C4-2B (cell line): ENCODE results near the gene HOXA13.

ENCODE experiments used
- ZFX ChIP-seq: fragments of 450-650 bp; IDR thresholded peaks from 2 replicates; pipeline ENCODE4 v1.6.1; 2017
- TF ChIP-seq, protein P1 (sequence below): fragments of 450-650 bp; conservative IDR thresholded peaks from 2 replicates; pipeline ENCODE4 v1.5.1; 2017; ENCODE audit warnings: mild to moderate bottlenecking

DNA sequence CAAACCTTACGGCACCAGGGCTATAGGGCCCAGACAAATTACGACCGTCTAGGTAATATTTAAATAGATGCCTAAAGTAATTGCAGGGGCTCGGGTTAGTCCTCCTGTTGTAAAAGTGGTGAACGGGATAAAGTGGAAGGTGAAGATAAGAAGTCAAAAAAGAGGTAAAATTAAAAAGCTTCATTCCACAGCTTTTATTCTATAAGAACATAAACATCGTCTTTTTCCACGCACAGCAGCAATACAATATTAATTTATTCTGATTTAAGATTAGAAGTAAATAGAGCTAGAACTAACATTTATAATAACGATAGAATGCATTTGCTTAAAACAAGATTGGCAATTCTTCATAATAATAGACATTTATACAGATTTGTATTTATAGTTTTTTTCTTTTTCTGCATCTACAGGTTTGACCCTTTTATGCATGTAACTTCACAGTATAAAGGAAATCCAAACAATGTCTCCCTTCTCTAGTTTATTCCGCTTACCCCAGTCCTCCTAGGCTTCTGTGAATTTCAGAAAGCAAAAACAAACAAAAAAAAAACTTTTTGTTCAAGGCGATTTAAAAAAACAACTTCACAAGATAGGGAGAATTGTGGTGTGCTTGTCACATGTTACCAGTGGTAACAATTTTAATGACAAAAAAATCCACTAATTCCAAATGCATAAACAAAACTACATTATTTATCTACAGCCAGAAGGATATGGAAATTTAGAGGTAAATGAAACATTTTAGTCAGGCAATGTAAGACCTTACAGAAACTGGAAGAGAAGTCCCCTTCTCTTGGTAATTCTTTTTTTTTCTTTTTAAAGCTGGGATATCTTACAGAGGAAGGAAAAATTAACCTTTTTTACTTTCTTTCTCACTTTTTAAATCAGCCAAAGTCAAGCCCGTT, 29.2 kb downstream of the HOXA13 start:
- TF ChIP-seq, protein P1, sequence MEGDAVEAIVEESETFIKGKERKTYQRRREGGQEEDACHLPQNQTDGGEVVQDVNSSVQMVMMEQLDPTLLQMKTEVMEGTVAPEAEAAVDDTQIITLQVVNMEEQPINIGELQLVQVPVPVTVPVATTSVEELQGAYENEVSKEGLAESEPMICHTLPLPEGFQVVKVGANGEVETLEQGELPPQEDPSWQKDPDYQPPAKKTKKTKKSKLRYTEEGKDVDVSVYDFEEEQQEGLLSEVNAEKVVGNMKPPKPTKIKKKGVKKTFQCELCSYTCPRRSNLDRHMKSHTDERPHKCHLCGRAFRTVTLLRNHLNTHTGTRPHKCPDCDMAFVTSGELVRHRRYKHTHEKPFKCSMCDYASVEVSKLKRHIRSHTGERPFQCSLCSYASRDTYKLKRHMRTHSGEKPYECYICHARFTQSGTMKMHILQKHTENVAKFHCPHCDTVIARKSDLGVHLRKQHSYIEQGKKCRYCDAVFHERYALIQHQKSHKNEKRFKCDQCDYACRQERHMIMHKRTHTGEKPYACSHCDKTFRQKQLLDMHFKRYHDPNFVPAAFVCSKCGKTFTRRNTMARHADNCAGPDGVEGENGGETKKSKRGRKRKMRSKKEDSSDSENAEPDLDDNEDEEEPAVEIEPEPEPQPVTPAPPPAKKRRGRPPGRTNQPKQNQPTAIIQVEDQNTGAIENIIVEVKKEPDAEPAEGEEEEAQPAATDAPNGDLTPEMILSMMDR = no peak
- TF ChIP-seq ZFX = no peak
